Measurements from ENCODE around the gene MEOX1. TPM values are rescaled to one million over a fixed set of nuclear protein-coding genes. Genes with fewer than 3 reads are reported as not detected.
"Not testable (repeated sequence)": the region's sequence is repeated elsewhere in the genome, so short reads cannot be mapped to it uniquely, and the experiment has no call there.

MEOX1 gene
- total and polyA plus RNA-seq, 8 donors = 1.2 to 5.1 (median 2.6) TPM; not detected in 3

DNA sequence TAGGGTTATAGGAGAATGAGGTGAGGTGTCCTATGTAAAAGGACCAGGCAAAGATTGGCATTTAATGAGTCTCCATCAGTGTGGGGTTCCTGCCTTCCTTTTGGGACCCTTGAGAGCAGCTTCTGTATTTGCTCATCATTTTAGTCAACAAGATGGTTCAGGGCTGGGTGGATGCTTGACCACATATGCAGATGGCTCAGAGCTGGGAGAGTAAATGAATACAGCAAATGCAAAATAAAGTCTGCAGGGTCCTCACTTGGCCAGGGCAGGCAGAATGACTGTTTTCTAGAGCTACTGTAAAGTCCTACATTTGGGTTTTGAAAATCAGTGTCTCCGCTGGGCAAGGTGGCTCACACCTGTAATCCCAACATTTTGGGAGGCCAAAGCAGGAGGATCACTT, 58.4 kb downstream of the MEOX1 start:
- peaks cover 0 to 13% (median 0%) of the 10 kb centered on the region in 4 donors for H3K4me1 ChIP-seq
- no peak overlapping the region for H3K4me3 ChIP-seq
- no peaks in the 10 kb centered on the region for H3K27me3 ChIP-seq
- intact Hi-C loops (cut with DNase I; ENCODE audit: low total_unique reads) = no loop called here
- H3K36me3 ChIP-seq = no peaks in the 10 kb centered on the region
- DNase-seq = no peak
- WGBS, 5 donors = 91 to 100% (median 100%) methylated on average over 1 of the region's 1 CpG
- no peak overlapping the region for H3K27ac ChIP-seq
- TF ChIP-seq POLR2A (IDR thresholded peaks at IDR 0.05) = no peak
- TF ChIP-seq POLR2AphosphoS5 (IDR thresholded peaks at IDR 0.05) = no peak
- no peak for TF ChIP-seq EP300 (IDR thresholded peaks at IDR 0.05)
- TF ChIP-seq, protein P1, sequence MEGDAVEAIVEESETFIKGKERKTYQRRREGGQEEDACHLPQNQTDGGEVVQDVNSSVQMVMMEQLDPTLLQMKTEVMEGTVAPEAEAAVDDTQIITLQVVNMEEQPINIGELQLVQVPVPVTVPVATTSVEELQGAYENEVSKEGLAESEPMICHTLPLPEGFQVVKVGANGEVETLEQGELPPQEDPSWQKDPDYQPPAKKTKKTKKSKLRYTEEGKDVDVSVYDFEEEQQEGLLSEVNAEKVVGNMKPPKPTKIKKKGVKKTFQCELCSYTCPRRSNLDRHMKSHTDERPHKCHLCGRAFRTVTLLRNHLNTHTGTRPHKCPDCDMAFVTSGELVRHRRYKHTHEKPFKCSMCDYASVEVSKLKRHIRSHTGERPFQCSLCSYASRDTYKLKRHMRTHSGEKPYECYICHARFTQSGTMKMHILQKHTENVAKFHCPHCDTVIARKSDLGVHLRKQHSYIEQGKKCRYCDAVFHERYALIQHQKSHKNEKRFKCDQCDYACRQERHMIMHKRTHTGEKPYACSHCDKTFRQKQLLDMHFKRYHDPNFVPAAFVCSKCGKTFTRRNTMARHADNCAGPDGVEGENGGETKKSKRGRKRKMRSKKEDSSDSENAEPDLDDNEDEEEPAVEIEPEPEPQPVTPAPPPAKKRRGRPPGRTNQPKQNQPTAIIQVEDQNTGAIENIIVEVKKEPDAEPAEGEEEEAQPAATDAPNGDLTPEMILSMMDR (IDR thresholded peaks at IDR 0.05) = no peak
- H3K9me3 ChIP-seq = no peaks in the 10 kb centered on the region

DNA sequence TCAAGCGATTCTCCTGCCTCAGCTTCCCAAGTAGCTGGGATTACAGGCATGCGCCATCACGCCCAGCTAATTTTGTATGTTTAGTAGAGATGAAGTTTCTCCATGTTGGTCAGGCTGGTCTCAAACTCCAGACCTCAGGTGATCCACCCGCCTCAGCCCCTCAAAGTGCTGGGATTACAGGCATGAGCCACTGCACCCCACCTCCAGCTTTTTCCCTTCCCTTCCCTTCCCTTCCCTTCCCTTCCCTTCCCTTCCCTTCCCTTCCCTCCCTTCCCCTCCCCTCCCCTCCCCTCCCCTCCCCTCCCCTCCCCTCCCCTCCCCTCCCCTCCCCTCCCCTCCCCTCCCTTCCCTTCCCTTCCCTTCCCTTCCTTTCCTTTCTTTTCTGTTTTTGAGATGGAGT, 59.2 kb downstream of the MEOX1 start:
- H3K27ac ChIP-seq; H3K36me3 ChIP-seq; H3K9me3 ChIP-seq; DNase-seq; intact Hi-C loops (cut with DNase I; ENCODE audit: low total_unique reads); H3K27me3 ChIP-seq; H3K4me3 ChIP-seq: not testable (repeated sequence)
- H3K4me1 ChIP-seq = peaks cover 0 to 13% (median 0%) of the 10 kb centered on the region in 4 donors
- 93 to 100% (median 98%) methylated on average over 4 of the region's 4 CpGs for WGBS, 5 donors

DNA sequence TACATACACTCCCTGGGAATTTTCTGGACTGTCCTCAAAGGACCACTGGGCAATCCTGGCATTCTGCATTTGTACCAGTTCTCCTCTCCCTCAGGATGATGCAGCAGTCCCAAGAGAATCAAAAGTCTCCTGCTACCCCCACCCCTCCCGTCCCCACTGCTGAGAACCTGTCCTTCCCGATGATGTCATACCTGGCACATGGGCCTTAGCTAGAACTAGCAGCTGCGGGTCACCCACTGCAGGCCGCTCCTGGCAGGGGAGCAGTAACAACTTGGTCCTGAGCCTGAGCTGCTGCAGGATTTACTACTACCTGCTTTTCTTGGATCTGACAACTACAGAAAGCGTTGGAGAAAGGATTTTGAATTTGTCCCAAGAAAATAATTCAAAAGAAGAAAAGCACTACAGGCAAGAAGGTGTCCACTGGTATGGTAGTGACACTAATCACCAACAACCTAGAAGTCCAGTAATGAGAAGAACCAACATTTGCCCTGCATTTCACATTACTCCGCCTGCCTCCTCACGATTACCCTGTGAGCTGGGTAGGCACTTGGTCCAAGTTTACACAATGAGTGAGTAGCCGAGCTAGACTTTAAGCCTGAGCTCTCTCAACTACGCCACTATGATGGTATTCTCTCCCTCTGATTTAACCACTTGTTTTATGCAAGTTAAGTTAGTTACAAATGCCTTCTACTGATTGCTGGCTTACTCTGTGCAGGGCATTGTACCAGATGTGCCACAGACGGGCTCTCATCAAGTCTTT, 60.3 kb downstream of the MEOX1 start:
- Histone ChIP-seq H3K36me3 (no peaks in the 10 kb centered on the region), H3K4me1 (peaks cover 0 to 13% (median 0%) of the 10 kb centered on the region in 4 donors), H3K27ac (peak overlapping the region in 3 of 5 donors; percentile 4 to 63 (median 39)), H3K4me3 (no peak overlapping the region), H3K27me3 (no peaks in the 10 kb centered on the region), H3K9me3 (no peaks in the 10 kb centered on the region)
- intact Hi-C loops (cut with DNase I; ENCODE audit: low total_unique reads) = no loop called here
- TF ChIP-seq, protein P1 (IDR thresholded peaks at IDR 0.05) = no peak
- no peak for TF ChIP-seq POLR2A (IDR thresholded peaks at IDR 0.05)
- no peak for TF ChIP-seq EP300 (IDR thresholded peaks at IDR 0.05)
- no peak for TF ChIP-seq POLR2AphosphoS5 (IDR thresholded peaks at IDR 0.05)
- WGBS, 5 donors = 53 to 59% (median 56%) methylated on average over 10 of the region's 10 CpGs
- peak in 1 of 2 donors; percentile 62 for DNase-seq

DNA sequence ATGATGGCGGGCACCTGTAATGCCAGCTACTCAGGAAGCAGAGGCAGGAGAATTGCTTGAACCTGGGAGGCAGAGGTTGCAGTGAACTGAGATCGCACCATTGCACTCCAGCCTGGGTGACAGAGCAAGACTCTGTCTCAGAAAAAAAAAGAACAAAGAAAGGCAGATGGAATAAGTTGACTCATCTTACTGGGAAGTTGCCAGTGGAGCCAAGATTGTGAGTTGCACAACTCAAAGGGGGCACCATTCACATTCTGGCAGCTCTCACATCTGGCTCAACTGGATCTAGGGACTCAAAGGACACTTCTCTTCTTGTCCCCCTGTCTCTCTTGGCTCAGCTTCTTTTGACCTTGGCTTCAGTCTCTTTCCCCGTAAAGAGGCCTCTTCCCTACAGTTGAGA, 61.9 kb downstream of the MEOX1 start:
- 82 to 94% (median 91%) methylated on average over 3 of the region's 3 CpGs for WGBS, 5 donors
- Histone ChIP-seq H3K27ac (no peak overlapping the region), H3K27me3 (no peaks in the 10 kb centered on the region), H3K4me3 (no peak overlapping the region), H3K9me3 (no peaks in the 10 kb centered on the region), H3K36me3 (no peaks in the 10 kb centered on the region), H3K4me1 (peaks cover 0 to 13% (median 0%) of the 10 kb centered on the region in 4 donors)
- DNase-seq = no peak
- no peak for TF ChIP-seq POLR2AphosphoS5 (IDR thresholded peaks at IDR 0.05)
- TF ChIP-seq, protein P1 (IDR thresholded peaks at IDR 0.05) = no peak
- no peak for TF ChIP-seq POLR2A (IDR thresholded peaks at IDR 0.05)
- no peak for TF ChIP-seq EP300 (IDR thresholded peaks at IDR 0.05)
- intact Hi-C loops (cut with DNase I; ENCODE audit: low total_unique reads) = no loop called here

DNA sequence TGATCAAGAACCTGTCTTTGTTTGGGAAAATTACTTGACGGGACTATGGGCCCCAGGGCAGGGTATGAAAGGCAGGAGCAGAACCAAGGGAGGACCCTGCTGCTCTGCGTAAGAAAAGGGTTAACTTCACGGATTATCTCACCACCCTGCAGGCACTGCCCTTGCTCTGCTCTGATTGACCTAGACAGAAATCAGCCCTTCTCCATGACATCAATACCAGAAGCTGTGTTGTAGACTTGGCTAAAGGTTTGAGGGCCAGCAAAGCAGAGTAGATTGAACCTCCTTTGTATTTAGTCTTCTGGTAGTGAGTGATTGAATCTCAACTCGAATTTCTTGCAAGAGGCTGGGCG, 62.7 kb downstream of the MEOX1 start:
- WGBS, 5 donors = 65 to 80% (median 71%) methylated on average over 5 of the region's 5 CpGs
- Histone ChIP-seq H3K4me3 (no peak overlapping the region), H3K27ac (no peak overlapping the region), H3K9me3 (no peaks in the 10 kb centered on the region), H3K4me1 (peaks cover 0 to 13% (median 0%) of the 10 kb centered on the region in 4 donors), H3K36me3 (no peaks in the 10 kb centered on the region), H3K27me3 (no peaks in the 10 kb centered on the region)
- no peak for DNase-seq
- intact Hi-C loops (cut with DNase I; ENCODE audit: low total_unique reads) = no loop called here
- TF ChIP-seq POLR2A (IDR thresholded peaks at IDR 0.05) (no peak), POLR2AphosphoS5 (IDR thresholded peaks at IDR 0.05) (no peak), EP300 (IDR thresholded peaks at IDR 0.05) (no peak)
- TF ChIP-seq, protein P1 (IDR thresholded peaks at IDR 0.05) = no peak

Data from stomach (tissue), 9 donors.